Gastroesophageal sphincter (tissue), 3 donors: ENCODE data around the gene SYNGR1.

ENCODE experiments used
- CTCF ChIP-seq, 4 experiments: fragments of 200-600 bp in 2 of 4; fragments of 450-650 bp in 2 of 4; sonication (generic) in 1 of 4; IDR thresholded peaks; one replicate each; pipeline ENCODE4 v1.5.1; 2017 to 2019; ENCODE audit warnings: antibody characterized with exemption in 4 of 4, mild to moderate bottlenecking in 2 of 4, moderate library complexity in 2 of 4
- EP300 ChIP-seq: sonication (generic); formaldehyde crosslinking; IDR thresholded peaks from one replicate; pipeline ENCODE4 v1.6.1; 2017; ENCODE audit warnings: antibody characterized with exemption, mild to moderate bottlenecking
- POLR2A ChIP-seq, 2 donors: fragments of 450-650 bp; IDR thresholded peaks; one replicate each; pipeline ENCODE4 v1.6.1; 2017; ENCODE audit warnings: antibody characterized with exemption in 2 of 2, mild to moderate bottlenecking in 2 of 2, moderate library complexity in 1 of 2
- POLR2AphosphoS5 ChIP-seq: sonication (generic); formaldehyde crosslinking; IDR thresholded peaks from one replicate; pipeline ENCODE4 v1.6.1; 2017; ENCODE audit warnings: antibody characterized with exemption

GRCh38 chr22:39384750-39385480 lies 35.1 kb downstream of the SYNGR1 start:
- TF ChIP-seq POLR2A (IDR thresholded peaks at IDR 0.05) (no peak), POLR2AphosphoS5 (no peak), CTCF (IDR thresholded peaks at IDR 0.05) (no peak), EP300 (no peak)
